ENCODE measurements around the gene FAM180A.

GRCh38 chr7:135775230-135775629 lies 26.6 kb upstream of the FAM180A start:
- TF ChIP-seq, protein P1, sequence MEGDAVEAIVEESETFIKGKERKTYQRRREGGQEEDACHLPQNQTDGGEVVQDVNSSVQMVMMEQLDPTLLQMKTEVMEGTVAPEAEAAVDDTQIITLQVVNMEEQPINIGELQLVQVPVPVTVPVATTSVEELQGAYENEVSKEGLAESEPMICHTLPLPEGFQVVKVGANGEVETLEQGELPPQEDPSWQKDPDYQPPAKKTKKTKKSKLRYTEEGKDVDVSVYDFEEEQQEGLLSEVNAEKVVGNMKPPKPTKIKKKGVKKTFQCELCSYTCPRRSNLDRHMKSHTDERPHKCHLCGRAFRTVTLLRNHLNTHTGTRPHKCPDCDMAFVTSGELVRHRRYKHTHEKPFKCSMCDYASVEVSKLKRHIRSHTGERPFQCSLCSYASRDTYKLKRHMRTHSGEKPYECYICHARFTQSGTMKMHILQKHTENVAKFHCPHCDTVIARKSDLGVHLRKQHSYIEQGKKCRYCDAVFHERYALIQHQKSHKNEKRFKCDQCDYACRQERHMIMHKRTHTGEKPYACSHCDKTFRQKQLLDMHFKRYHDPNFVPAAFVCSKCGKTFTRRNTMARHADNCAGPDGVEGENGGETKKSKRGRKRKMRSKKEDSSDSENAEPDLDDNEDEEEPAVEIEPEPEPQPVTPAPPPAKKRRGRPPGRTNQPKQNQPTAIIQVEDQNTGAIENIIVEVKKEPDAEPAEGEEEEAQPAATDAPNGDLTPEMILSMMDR (IDR thresholded peaks at IDR 0.05): no peak
- no peak for TF ChIP-seq POLR2AphosphoS5 (IDR thresholded peaks at IDR 0.05)
